Mesodermal cell (in vitro differentiated cells): ENCODE measurements around the gene TINAGL1.

ENCODE experiments used
- H3K27ac ChIP-seq: 2 replicates; pipeline ENCODE4 v1.7.0; 2013; ENCODE audit warnings: mild to moderate bottlenecking, low read depth, low read length, moderate library complexity; ENCODE audit not compliant: severe bottlenecking
- H3K36me3 ChIP-seq: 2 replicates; pipeline ENCODE4 v1.7.1; 2013; ENCODE audit warnings: mild to moderate bottlenecking, low read length, moderate library complexity; ENCODE audit not compliant: control insufficient read depth, insufficient read depth
- H3K4me1 ChIP-seq: one replicate; pipeline ENCODE4 v1.7.1; 2013; ENCODE audit warnings: mild to moderate bottlenecking, low read length; ENCODE audit not compliant: insufficient read depth, control insufficient read depth, poor library complexity, severe bottlenecking
- H3K4me3 ChIP-seq: 2 replicates; pipeline ENCODE4 v1.7.0; 2013; ENCODE audit warnings: low read length, control low read depth, mild to moderate bottlenecking; ENCODE audit not compliant: insufficient read depth, poor library complexity, severe bottlenecking; ENCODE audit errors: extremely low read depth
- H3K9me3 ChIP-seq: 2 replicates; pipeline ENCODE4 v1.7.1; 2013; ENCODE audit warnings: mild to moderate bottlenecking, low read length, moderate library complexity; ENCODE audit not compliant: control insufficient read depth
- WGBS, 2 experiments: methylation state at CpG; one replicate each; pipeline ENCODE4 v1.1.5; 2013; ENCODE audit warnings: missing lambda C conversion rate in 2 of 2; ENCODE audit not compliant: insufficient coverage in 2 of 2; 5-methylcytosine and 5-hydroxymethylcytosine counted together

The TINAGL1 gene

DNA sequence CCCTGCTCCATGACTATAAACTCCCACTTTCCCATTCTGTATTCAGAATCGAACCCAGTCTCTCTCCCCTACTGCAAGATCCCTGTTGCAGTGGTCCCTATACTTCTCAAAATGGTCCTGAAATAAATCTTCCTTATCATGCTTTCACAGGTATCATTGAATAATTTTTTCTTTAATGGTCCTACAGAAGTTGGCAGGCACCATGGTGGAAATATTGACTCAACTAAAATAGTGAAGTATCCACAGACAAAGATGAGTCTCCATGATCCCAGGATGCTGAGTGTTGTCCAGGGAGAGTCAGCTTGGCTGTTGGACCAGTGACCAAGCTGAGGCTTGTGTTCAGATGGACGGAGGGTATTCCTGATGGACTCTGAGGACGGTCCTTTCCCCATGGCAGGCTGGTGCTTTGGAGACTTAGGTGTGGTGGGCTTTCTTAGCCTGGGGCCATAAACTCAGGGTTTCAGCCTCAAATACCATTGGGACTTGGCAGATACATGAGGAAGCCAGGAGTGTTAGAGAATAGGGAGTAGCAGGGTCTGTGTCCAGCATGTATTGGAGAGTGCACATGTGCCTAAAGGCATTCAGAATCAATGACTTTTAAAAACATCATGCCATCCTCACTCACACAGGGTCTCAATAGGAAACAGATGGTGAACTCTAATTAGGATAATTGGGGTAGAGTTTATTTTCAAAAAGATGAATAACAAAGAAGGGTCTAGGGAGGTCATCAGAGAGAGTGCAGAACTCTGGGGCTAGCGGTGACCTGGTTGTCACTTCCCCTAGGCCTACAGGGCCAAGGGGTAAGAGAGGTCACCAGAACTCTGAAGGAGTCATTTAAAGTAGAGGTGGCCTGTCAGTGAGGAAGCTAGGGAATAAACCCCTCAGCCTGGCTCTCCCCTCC, 19.8 kb downstream of the TINAGL1 start:
- no peaks in the 10 kb centered on the region for H3K36me3 ChIP-seq
- 80 to 89% methylated on average over 3 to 4 of the region's 4 CpGs for WGBS, 2 experiments
- no peaks in the 10 kb centered on the region for H3K9me3 ChIP-seq
- no peak overlapping the region for H3K4me3 ChIP-seq
- H3K4me1 ChIP-seq, result no peaks in the 10 kb centered on the region
- no peak overlapping the region for H3K27ac ChIP-seq

DNA sequence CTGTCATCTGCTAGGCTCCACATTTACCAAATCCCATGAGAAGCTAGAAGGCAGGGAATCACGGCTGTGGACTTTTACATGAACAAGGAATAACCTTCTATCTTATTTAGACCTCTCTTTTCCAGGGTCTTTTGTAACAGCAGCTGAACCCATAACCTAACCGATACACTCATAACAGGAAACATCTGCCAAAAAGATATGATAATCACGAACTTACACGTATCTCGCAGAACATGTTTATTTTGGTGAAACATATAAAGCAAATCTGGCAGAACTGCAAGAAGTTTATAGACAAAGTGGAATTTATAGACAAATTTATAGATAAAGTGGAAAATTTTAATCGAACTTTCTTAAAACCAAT, 20.4 kb downstream of the TINAGL1 start:
- Histone ChIP-seq H3K4me3 (no peak overlapping the region), H3K36me3 (no peaks in the 10 kb centered on the region), H3K4me1 (no peaks in the 10 kb centered on the region), H3K9me3 (no peaks in the 10 kb centered on the region), H3K27ac (no peak overlapping the region)
- 83 to 94% methylated on average over 1 to 2 of the region's 6 CpGs for WGBS, 2 experiments

DNA sequence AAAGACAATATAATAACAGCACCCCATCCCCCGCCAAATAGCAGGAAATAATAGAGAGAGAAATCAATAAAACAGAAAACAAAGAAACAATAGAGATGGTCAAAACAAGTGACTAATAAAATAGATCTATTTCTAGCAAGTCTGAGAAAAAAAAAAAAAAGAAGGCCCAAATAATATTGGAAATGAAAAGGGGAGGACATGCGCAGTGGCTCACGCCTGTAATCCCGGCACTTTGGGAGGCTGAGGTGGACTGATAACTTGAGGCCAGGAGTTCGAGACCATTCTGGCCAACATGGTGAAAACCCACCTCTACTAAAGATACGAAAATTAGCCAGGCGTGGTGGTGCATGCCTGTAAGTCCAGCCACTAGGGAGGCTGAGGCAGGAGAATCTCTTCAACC, 22.7 kb downstream of the TINAGL1 start:
- Histone ChIP-seq H3K27ac (no peak overlapping the region), H3K4me3 (no peak overlapping the region), H3K4me1 (no peaks in the 10 kb centered on the region), H3K36me3 (no peaks in the 10 kb centered on the region), H3K9me3 (no peaks in the 10 kb centered on the region)
- WGBS, 2 experiments, result 42 to 83% methylated on average over 2 to 3 of the region's 7 CpGs

DNA sequence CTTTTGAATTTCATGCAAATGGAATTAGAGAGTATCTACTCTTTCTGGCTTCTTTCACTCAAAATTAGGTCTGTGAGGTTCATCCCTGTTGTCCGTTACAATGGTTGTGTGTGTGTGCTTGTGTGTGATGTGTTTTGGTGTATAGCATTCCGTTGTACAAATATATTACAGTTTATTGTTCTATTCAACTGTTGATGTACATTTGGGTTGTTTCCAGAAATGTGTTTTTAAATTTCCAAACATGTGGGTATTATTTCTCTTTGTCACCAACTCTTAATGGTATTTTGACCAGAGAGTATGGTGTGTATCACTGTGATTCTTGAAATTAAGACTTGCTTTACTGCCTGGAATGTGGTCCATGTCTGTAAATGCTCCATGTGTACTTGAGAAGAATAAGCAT, 24.3 kb downstream of the TINAGL1 start:
- H3K4me3 ChIP-seq, result no peak overlapping the region
- H3K9me3 ChIP-seq, result no peaks in the 10 kb centered on the region
- H3K36me3 ChIP-seq, result no peaks in the 10 kb centered on the region
- WGBS, 2 experiments, result no CpG with 5 or more reads among the region's 2 CpGs
- H3K27ac ChIP-seq, result no peak overlapping the region
- H3K4me1 ChIP-seq, result no peaks in the 10 kb centered on the region

DNA sequence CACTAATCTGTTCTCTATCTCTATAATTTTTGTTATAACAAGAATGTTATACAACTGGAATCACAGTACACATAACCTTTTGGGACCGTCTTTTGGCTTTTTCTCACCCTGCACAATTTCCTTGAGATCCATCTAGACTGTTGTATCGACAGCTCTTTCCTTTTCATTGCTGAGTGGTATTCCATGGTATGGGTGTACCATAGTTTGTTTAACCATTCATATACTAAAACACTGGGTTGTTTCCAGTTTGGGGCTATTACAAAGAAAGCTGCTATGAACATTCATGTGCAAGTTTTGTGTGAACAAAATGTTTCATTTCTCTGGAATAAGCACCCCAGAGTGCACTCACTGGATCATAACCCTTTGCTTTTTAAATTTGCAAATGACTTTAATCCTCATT, 25.8 kb downstream of the TINAGL1 start:
- no peaks in the 10 kb centered on the region for H3K36me3 ChIP-seq
- WGBS, 2 experiments, result no CpG with 5 or more reads among the region's 2 CpGs
- H3K4me3 ChIP-seq, result no peak overlapping the region

DNA sequence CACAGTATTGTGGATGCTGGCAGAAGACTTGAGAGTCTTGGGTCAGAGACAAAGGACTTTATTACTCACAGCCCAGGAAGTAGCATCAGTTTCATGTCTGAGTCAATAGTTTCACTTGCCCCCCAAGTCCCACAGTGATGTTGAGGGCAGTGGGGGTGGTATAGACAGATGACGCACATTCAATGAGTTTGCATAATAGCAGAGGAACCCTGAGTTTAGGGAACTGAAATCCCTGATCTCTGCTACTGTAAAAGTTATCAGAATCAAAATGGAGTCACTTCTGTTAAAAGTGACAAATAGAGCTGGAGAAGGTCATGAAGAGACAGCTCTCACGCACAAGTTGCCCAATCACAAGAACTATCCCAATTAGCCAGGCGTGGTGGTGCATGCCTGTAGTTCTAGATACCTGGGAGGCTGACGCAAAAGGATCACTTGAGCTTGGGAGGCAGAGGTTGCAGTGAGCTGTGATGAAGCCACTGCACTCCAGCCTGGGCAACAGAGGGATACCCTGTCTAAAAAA, 29.7 kb downstream of the TINAGL1 start:
- Histone ChIP-seq H3K9me3 (no peaks in the 10 kb centered on the region), H3K27ac (no peak overlapping the region), H3K4me3 (no peak overlapping the region), H3K36me3 (no peaks in the 10 kb centered on the region), H3K4me1 (no peaks in the 10 kb centered on the region)
- WGBS, 2 experiments, result 89 to 95% methylated on average over 3 to 4 of the region's 4 CpGs

More for the DNA sequence above, 25.8 kb downstream of the TINAGL1 start:
- Histone ChIP-seq H3K27ac (no peak overlapping the region), H3K9me3 (no peaks in the 10 kb centered on the region), H3K4me1 (no peaks in the 10 kb centered on the region)

DNA sequence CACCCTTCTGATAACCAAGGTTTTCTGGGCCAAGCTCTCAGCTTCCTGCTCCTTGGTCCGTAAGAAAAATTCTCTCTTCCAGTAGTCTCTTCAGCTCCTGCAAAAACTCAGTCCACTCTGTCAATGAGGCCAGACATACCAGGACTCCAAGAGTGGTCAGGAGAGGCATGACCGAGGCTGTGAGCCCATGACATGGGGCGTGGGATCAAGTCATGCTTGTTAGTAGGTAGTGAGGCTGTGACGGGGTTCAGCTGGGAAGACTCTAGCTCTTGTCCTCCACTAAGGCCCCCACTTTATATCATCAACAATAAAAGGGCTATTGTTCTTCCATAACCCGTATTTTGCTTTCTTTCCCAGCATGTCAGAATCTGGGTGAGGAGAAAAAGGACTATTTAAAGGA, 31.0 kb downstream of the TINAGL1 start:
- WGBS, 2 experiments, result 100% methylated on average over 1 of the region's 5 CpGs
- no peak overlapping the region for H3K4me3 ChIP-seq
- H3K9me3 ChIP-seq, result no peaks in the 10 kb centered on the region
- no peak overlapping the region for H3K27ac ChIP-seq
- no peaks in the 10 kb centered on the region for H3K36me3 ChIP-seq
- no peaks in the 10 kb centered on the region for H3K4me1 ChIP-seq

DNA sequence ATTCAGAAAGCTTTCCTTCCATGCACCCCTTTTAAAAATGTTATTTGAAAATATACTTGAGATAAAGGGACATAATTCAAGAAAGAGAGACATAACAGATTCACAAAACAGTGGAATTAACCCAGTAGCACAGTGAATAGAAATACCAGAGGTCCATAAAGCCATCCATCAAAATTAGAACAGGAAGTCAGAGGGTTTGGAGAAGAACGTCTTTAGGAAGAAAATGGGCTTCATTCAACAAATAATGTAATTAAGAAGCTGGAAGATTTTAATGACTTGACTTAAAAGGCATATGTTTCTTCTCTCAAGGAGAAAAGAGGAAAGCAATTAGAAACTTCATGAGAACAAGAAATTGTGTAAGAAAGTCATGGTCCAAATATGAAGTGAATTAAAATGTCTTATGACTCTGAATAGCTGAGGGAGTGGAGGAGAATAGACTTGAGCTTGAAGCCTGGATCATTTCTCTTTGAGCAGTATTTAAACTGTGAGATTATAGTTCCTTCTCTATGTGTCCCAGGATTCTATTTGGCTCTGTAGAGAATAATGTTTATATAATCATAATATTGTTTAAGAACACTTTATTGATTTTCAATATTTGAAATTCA, 33.3 kb downstream of the TINAGL1 start:
- no CpG with 5 or more reads among the region's 1 CpG for WGBS, 2 experiments

DNA sequence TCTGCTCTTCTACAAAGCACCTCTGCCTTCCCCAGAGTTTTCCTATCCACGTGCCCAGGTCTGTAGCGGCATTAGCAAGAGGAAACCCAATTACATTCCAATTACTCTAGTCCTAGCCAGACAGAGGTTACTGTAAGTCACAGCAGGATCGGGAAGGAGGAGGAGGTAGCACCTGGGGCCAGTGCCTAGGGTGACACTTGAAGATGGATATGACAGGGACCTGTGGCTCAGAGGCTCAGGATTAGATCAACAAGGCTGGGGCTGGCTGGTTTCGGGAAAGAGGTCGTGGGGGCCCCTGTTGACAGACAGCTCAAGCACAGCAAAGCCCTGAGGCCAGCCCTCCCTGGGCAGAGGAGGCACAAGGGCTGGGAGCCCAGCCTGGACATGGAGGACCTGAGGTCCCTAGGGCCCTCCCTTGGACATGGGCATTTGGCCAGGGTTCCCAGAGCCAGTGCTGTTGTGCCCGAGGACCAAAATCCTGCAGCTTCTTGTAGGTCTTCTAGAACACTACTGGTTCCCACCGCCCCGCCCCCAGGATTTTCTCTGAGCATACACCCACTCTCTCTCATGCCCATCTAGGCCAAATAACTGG, 38.2 kb downstream of the TINAGL1 start:
- H3K9me3 ChIP-seq, result no peaks in the 10 kb centered on the region
- no peaks in the 10 kb centered on the region for H3K36me3 ChIP-seq
- H3K4me1 ChIP-seq, result no peaks in the 10 kb centered on the region
- no peak overlapping the region for H3K4me3 ChIP-seq
- WGBS, 2 experiments, result 76 to 83% methylated on average over 5 to 7 of the region's 8 CpGs
- no peak overlapping the region for H3K27ac ChIP-seq

More for the DNA sequence above, 33.3 kb downstream of the TINAGL1 start:
- H3K27ac ChIP-seq, result no peak overlapping the region
- no peaks in the 10 kb centered on the region for H3K9me3 ChIP-seq
- H3K36me3 ChIP-seq, result no peaks in the 10 kb centered on the region
- H3K4me1 ChIP-seq, result no peaks in the 10 kb centered on the region
- no peak overlapping the region for H3K4me3 ChIP-seq

DNA sequence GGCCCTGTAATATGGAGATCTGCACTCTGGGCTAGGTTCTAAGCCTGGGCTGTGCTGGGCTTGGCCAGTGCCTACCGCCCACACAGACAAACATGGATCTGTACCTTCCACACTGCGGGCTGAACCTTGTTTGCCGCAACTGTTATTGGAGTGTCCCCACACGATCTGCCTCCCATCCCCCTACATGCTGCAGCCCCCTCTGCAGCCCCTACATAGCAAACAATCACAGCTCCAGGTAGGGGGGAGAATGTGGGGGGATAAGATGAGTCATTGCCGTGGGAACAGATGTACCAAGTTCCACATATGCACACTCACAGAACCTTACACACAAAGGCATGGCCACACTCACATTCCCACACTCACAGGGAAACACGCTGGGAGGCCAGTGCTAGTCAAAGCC, 39.1 kb downstream of the TINAGL1 start:
- H3K9me3 ChIP-seq, result no peaks in the 10 kb centered on the region
- WGBS, 2 experiments, result 87 to 100% methylated on average over 2 to 3 of the region's 6 CpGs
- H3K27ac ChIP-seq, result no peak overlapping the region
- H3K4me1 ChIP-seq, result no peaks in the 10 kb centered on the region
- no peaks in the 10 kb centered on the region for H3K36me3 ChIP-seq
- no peak overlapping the region for H3K4me3 ChIP-seq
